ENCODE data around the gene TMEM245.

TMEM245 gene

DNA sequence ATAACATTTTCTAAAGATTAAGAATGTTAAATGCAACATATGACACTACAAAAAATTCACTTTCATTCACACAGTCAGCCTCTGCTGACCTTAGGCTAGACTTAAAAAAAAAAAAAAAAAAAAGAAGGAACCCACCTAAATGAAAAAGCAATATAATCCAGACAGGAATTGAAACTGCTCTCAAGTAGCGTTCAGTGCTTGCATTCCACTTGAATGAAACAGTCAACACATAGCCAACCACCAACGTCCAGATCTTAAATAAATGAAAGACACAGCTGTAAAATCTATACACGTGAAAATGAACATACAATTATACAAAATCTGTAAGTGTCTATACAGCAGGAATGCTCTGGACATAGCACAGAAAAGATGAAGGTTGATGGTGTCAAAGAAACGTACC lies 11.4 kb downstream of the TMEM245 start:
- H3K4me1 ChIP-seq (ENCODE audit: control insufficient read depth in 1 of 2, insufficient read depth in 2 of 2, low read length in 2 of 2), result peaks cover 0 to 32% of the 10 kb centered on the region in 2 donors

DNA sequence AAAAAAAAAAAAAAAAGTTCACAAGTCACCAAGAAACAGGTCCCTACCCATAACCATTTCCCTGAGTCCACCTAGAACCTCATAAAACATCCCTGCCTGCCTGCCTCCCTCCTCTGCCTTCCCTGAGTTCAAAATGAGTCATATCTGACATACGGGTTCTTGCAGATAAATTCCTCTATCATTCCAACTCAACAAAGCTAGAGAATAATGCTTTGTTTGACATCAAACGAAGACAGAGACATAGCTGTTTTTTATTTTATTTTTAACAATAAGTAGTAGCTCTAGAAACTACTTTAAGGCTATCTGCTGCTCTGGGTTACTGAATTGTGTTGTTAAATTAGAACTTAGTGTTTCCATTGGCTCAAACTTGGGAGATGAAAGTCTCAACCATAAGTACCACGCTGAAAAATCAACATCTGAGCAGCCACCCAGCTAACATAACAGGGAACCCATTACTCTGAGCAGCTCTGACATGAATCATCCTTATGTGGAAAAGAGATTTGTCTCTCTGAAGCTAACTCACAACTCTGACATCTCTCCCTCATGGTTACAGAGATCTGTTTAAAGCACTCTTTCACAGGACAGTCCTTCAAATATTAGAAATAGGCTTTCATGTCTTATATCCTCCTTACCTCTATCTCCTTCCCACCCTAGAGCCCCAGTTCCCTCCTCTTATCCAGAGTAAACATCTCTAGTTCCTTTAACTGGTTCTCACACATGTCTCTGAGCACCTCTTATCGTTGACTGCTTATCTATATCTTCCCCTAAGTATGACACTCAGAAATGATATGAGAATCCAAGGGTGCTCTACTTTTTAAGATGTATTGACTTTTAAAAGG lies 12.1 kb downstream of the TMEM245 start:
- Histone ChIP-seq H3K27me3 (ENCODE audit: control insufficient read depth in 1 of 2, insufficient read depth in 2 of 2, low read length in 2 of 2) (no peaks in the 10 kb centered on the region), H3K9me3 (ENCODE audit: control insufficient read depth in 1 of 2, low read length in 2 of 2) (no peaks in the 10 kb centered on the region), H3K9ac (ENCODE audit: low read depth in 1 of 2, low read length in 2 of 2) (no peak overlapping the region), H3K4me1 (ENCODE audit: control insufficient read depth in 1 of 2, insufficient read depth in 2 of 2, low read length in 2 of 2) (peaks cover 0 to 34% of the 10 kb centered on the region in 2 donors), H3K36me3 (ENCODE audit: control insufficient read depth in 1 of 2, insufficient read depth in 2 of 2, low read length in 2 of 2) (peaks cover 6 to 19% of the 10 kb centered on the region in 2 donors), H3K4me3 (ENCODE audit: low read depth in 1 of 2, low read length in 2 of 2) (no peak overlapping the region), H3K27ac (ENCODE audit: low read depth, low read length) (no peak overlapping the region)

More for the DNA sequence above, 11.4 kb downstream of the TMEM245 start:
- H3K36me3 ChIP-seq (ENCODE audit: control insufficient read depth in 1 of 2, insufficient read depth in 2 of 2, low read length in 2 of 2), result peaks cover 3 to 14% of the 10 kb centered on the region in 2 donors
- no peaks in the 10 kb centered on the region for H3K27me3 ChIP-seq (ENCODE audit: control insufficient read depth in 1 of 2, insufficient read depth in 2 of 2, low read length in 2 of 2)
- no peak overlapping the region for H3K9ac ChIP-seq (ENCODE audit: low read depth in 1 of 2, low read length in 2 of 2)
- no peak overlapping the region for H3K4me3 ChIP-seq (ENCODE audit: low read depth in 1 of 2, low read length in 2 of 2)
- H3K27ac ChIP-seq (ENCODE audit: low read depth, low read length), result no peak overlapping the region
- no peaks in the 10 kb centered on the region for H3K9me3 ChIP-seq (ENCODE audit: control insufficient read depth in 1 of 2, low read length in 2 of 2)

DNA sequence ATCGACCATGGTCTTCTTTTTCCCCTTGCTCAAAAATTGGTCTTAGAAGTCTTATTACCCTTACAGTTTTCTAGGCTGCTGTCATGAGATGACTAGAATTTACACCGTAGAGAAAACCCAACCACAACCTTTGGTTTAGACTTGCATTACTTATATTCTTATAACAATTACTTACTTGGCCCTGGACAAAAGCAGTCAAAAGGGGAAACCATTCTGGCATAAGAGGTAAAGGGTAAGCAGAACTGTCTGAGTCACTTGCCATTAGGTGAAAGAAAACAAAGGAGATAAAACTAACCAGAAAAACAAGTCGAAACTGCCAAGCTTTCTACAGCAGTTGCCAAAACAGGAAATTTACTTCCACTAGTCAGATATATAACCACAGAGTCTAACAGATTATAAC lies 17.9 kb downstream of the TMEM245 start:
- Histone ChIP-seq H3K27me3 (ENCODE audit: control insufficient read depth in 1 of 2, insufficient read depth in 2 of 2, low read length in 2 of 2) (no peaks in the 10 kb centered on the region), H3K9ac (ENCODE audit: low read depth in 1 of 2, low read length in 2 of 2) (no peak overlapping the region), H3K4me1 (ENCODE audit: control insufficient read depth in 1 of 2, insufficient read depth in 2 of 2, low read length in 2 of 2) (peaks cover 3 to 14% of the 10 kb centered on the region in 2 donors), H3K36me3 (ENCODE audit: control insufficient read depth in 1 of 2, insufficient read depth in 2 of 2, low read length in 2 of 2) (peaks cover 6 to 21% of the 10 kb centered on the region in 2 donors), H3K9me3 (ENCODE audit: control insufficient read depth in 1 of 2, low read length in 2 of 2) (no peaks in the 10 kb centered on the region), H3K27ac (ENCODE audit: low read depth, low read length) (no peak overlapping the region), H3K4me3 (ENCODE audit: low read depth in 1 of 2, low read length in 2 of 2) (no peak overlapping the region)

DNA sequence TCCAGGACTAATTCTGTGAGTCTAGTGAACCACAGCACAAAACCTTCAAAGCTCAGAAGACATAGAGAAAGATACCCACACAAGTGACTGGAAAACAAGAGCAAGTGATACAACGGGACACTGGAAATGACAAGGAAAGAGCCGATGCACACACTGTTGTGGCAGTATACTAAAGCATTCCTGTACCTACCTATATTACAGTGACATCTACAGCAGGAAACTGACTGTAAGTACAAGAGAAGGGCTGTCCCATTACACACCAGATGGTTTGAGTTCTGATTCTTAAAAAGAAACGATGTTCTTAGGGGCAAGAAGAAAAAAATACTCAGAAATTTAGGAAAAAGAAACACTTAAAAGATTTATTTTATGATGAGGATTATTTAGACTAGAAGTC lies 18.5 kb downstream of the TMEM245 start:
- H3K4me1 ChIP-seq (ENCODE audit: control insufficient read depth in 1 of 2, insufficient read depth in 2 of 2, low read length in 2 of 2), result peaks cover 3 to 14% of the 10 kb centered on the region in 2 donors
- H3K27me3 ChIP-seq (ENCODE audit: control insufficient read depth in 1 of 2, insufficient read depth in 2 of 2, low read length in 2 of 2), result no peaks in the 10 kb centered on the region
- no peaks in the 10 kb centered on the region for H3K9me3 ChIP-seq (ENCODE audit: control insufficient read depth in 1 of 2, low read length in 2 of 2)
- no peak overlapping the region for H3K27ac ChIP-seq (ENCODE audit: low read depth, low read length)
- peaks cover 6 to 21% of the 10 kb centered on the region in 2 donors for H3K36me3 ChIP-seq (ENCODE audit: control insufficient read depth in 1 of 2, insufficient read depth in 2 of 2, low read length in 2 of 2)
- no peak overlapping the region for H3K4me3 ChIP-seq (ENCODE audit: low read depth in 1 of 2, low read length in 2 of 2)
- no peak overlapping the region for H3K9ac ChIP-seq (ENCODE audit: low read depth in 1 of 2, low read length in 2 of 2)

DNA sequence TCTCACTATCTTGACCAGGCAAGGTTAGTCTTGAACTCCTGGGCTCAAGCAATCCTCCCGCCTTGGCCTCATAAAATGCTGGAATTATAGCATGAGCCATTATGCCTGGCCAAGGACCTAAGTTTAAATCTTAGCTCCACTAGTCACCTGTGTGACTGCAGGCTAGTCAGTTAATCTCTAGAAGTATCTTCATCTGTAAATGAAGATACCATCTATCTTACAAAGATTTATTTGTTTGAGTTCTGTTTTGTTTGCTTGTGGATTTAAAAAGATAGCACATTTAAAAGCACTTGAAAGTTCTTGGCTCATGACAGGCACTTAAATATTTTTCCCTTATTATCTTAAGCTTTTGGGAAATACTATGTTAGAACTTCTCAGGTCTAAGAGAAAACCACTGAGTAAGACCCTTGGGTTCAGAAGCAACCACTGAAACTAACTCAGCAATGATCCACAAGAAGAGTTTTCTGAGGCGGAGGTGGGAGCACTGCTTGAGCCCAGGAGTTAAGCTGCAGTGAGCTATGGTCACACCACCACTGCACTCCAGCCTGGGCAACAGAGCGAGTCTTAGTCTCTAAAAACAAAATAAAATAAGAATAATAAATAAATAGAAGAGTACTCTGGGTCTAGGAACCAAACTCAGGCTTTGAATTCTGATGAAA lies 19.1 kb downstream of the TMEM245 start:
- no peaks in the 10 kb centered on the region for H3K9me3 ChIP-seq (ENCODE audit: control insufficient read depth in 1 of 2, low read length in 2 of 2)

DNA sequence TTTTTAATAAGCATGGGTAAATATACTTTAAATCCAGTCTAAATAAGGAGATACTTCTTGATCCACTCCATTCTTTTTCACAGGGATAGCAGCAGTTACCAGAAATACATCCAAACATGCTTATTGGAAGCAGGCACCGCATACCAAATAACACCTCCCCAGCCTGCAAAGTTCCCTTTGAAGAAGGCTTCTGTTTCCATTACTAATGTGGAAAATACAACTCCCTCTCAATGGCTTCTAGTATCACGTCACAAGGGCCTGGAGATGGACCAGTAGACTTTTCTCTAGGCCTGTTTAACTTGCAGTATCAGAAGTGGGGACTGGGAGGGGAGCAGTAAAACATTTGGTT lies 20.8 kb downstream of the TMEM245 start:
- no peaks in the 10 kb centered on the region for H3K27me3 ChIP-seq (ENCODE audit: control insufficient read depth in 1 of 2, insufficient read depth in 2 of 2, low read length in 2 of 2)
- no peaks in the 10 kb centered on the region for H3K9me3 ChIP-seq (ENCODE audit: control insufficient read depth in 1 of 2, low read length in 2 of 2)
- no peak overlapping the region for H3K27ac ChIP-seq (ENCODE audit: low read depth, low read length)
- no peak overlapping the region for H3K9ac ChIP-seq (ENCODE audit: low read depth in 1 of 2, low read length in 2 of 2)
- peaks cover 6 to 17% of the 10 kb centered on the region in 2 donors for H3K36me3 ChIP-seq (ENCODE audit: control insufficient read depth in 1 of 2, insufficient read depth in 2 of 2, low read length in 2 of 2)
- peaks cover 3 to 14% of the 10 kb centered on the region in 2 donors for H3K4me1 ChIP-seq (ENCODE audit: control insufficient read depth in 1 of 2, insufficient read depth in 2 of 2, low read length in 2 of 2)
- H3K4me3 ChIP-seq (ENCODE audit: low read depth in 1 of 2, low read length in 2 of 2), result no peak overlapping the region

More for the DNA sequence above, 19.1 kb downstream of the TMEM245 start:
- Histone ChIP-seq H3K4me3 (ENCODE audit: low read depth in 1 of 2, low read length in 2 of 2) (no peak overlapping the region), H3K9ac (ENCODE audit: low read depth in 1 of 2, low read length in 2 of 2) (no peak overlapping the region), H3K4me1 (ENCODE audit: control insufficient read depth in 1 of 2, insufficient read depth in 2 of 2, low read length in 2 of 2) (peaks cover 3 to 14% of the 10 kb centered on the region in 2 donors), H3K36me3 (ENCODE audit: control insufficient read depth in 1 of 2, insufficient read depth in 2 of 2, low read length in 2 of 2) (peaks cover 6 to 19% of the 10 kb centered on the region in 2 donors), H3K27me3 (ENCODE audit: control insufficient read depth in 1 of 2, insufficient read depth in 2 of 2, low read length in 2 of 2) (no peaks in the 10 kb centered on the region), H3K27ac (ENCODE audit: low read depth, low read length) (no peak overlapping the region)

DNA sequence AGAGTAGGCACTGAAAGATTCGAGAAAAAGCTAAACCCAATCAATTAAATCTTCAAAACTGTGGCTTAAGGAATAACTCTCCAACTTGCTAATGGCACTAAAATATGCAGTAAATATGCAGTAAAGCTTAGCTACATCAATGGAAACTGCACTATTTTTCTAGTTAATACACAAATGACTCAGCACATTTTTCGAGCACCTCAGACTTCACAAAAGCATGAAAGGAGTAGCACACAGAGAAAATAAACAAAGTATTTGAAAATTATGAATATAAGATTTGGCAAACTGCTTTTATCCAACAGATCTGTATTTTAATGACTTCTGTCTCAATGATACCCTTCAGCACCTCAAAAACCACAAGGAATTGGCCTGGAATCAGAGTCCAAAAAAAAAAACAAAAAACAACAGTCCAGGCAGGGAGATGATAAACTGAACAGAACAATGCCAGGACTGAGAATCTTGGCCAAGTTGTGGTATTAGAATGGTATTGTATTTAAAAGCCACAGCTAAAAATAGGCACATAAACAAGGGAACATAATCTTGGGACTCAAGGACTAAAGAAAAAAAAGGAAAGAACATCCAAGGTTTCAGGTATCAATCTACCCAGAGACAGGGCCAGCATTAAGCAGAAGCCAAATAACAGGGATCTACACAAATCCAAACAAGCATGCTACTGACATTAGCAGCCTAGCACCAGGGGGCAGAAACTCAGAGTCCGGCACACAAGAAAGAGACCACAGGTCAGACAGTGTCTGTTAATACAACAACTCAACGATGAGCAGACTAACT lies 21.4 kb downstream of the TMEM245 start:
- Histone ChIP-seq H3K9me3 (ENCODE audit: control insufficient read depth in 1 of 2, low read length in 2 of 2) (no peaks in the 10 kb centered on the region), H3K9ac (ENCODE audit: low read depth in 1 of 2, low read length in 2 of 2) (no peak overlapping the region), H3K4me3 (ENCODE audit: low read depth in 1 of 2, low read length in 2 of 2) (no peak overlapping the region), H3K4me1 (ENCODE audit: control insufficient read depth in 1 of 2, insufficient read depth in 2 of 2, low read length in 2 of 2) (peaks cover 3 to 14% of the 10 kb centered on the region in 2 donors), H3K27me3 (ENCODE audit: control insufficient read depth in 1 of 2, insufficient read depth in 2 of 2, low read length in 2 of 2) (no peaks in the 10 kb centered on the region), H3K36me3 (ENCODE audit: control insufficient read depth in 1 of 2, insufficient read depth in 2 of 2, low read length in 2 of 2) (peaks cover 3 to 17% of the 10 kb centered on the region in 2 donors), H3K27ac (ENCODE audit: low read depth, low read length) (no peak overlapping the region)

DNA sequence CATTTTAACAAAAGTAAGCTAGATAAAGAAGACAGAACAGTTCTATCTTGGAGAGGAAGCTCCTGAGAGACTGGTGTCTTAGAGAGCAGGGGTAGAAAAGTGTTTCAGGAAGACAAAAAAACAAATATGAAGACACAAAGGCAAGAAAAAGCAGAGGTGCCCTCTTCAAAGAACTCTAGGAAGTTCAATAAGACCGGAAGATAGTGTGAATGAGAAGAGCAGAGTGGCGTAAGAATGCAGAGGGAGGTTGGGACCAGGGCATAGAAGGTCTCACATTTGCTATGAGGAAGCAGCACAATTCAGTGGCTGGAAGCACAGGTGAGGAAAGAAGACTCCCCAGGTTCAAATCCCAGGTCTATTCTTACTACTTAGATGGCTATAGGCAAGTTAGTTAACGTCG lies 22.6 kb downstream of the TMEM245 start:
- H3K4me1 ChIP-seq (ENCODE audit: control insufficient read depth in 1 of 2, insufficient read depth in 2 of 2, low read length in 2 of 2), result peaks cover 3 to 9% of the 10 kb centered on the region in 2 donors
- peaks cover 5 to 23% of the 10 kb centered on the region in 2 donors for H3K36me3 ChIP-seq (ENCODE audit: control insufficient read depth in 1 of 2, insufficient read depth in 2 of 2, low read length in 2 of 2)
- no peak overlapping the region for H3K9ac ChIP-seq (ENCODE audit: low read depth in 1 of 2, low read length in 2 of 2)
- no peak overlapping the region for H3K27ac ChIP-seq (ENCODE audit: low read depth, low read length)
- H3K9me3 ChIP-seq (ENCODE audit: control insufficient read depth in 1 of 2, low read length in 2 of 2), result no peaks in the 10 kb centered on the region
- no peak overlapping the region for H3K4me3 ChIP-seq (ENCODE audit: low read depth in 1 of 2, low read length in 2 of 2)
- no peaks in the 10 kb centered on the region for H3K27me3 ChIP-seq (ENCODE audit: control insufficient read depth in 1 of 2, insufficient read depth in 2 of 2, low read length in 2 of 2)

DNA sequence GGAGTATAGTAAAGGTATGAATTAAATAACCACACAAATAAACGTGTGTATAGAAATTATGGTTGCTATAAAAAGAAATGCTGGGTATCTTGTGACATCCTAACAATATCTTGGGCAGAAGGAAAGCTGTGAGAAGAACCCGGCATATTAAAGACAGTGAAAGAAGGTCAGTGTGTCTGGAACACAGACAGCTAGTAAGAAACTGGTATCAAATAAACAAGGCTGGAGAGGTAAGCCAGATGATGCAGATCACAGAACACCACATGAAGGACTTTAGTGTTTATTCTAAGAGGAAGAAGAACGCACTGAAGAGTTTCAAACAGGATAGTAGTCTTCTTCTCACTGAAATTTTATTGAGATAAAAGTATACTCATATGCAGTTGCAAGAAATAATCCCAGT lies 24.4 kb downstream of the TMEM245 start:
- H3K27ac ChIP-seq (ENCODE audit: low read depth, low read length), result no peak overlapping the region
- H3K27me3 ChIP-seq (ENCODE audit: control insufficient read depth in 1 of 2, insufficient read depth in 2 of 2, low read length in 2 of 2), result no peaks in the 10 kb centered on the region
- no peaks in the 10 kb centered on the region for H3K9me3 ChIP-seq (ENCODE audit: control insufficient read depth in 1 of 2, low read length in 2 of 2)
- H3K36me3 ChIP-seq (ENCODE audit: control insufficient read depth in 1 of 2, insufficient read depth in 2 of 2, low read length in 2 of 2), result peaks cover 9 to 31% of the 10 kb centered on the region in 2 donors
- no peak overlapping the region for H3K9ac ChIP-seq (ENCODE audit: low read depth in 1 of 2, low read length in 2 of 2)
- peaks cover 0 to 3% of the 10 kb centered on the region in 2 donors for H3K4me1 ChIP-seq (ENCODE audit: control insufficient read depth in 1 of 2, insufficient read depth in 2 of 2, low read length in 2 of 2)
- H3K4me3 ChIP-seq (ENCODE audit: low read depth in 1 of 2, low read length in 2 of 2), result no peak overlapping the region

DNA sequence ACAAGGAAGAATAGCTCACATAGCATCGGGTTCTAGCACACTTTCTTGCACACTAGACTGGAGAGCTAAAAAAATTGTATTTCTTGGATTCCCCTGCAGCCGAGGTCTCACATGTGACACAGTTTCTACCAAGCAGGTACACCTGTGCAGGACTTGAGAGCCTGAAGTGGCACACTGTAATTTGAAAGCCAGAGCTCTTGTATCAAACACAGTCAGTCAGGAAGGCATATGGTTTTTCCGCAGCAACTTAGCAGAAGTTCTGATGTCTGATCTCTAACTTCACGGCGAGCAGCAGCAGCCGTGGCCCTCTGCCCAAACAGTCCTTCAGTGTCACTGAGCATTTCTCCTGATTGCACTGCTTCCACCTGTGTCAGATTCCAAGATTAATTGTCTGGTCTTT lies 25.5 kb downstream of the TMEM245 start:
- H3K27ac ChIP-seq (ENCODE audit: low read depth, low read length), result no peak overlapping the region
- H3K4me1 ChIP-seq (ENCODE audit: control insufficient read depth in 1 of 2, insufficient read depth in 2 of 2, low read length in 2 of 2), result peaks cover 0 to 3% of the 10 kb centered on the region in 2 donors
- H3K36me3 ChIP-seq (ENCODE audit: control insufficient read depth in 1 of 2, insufficient read depth in 2 of 2, low read length in 2 of 2), result peaks cover 14 to 37% of the 10 kb centered on the region in 2 donors
- H3K9ac ChIP-seq (ENCODE audit: low read depth in 1 of 2, low read length in 2 of 2), result no peak overlapping the region
- no peak overlapping the region for H3K4me3 ChIP-seq (ENCODE audit: low read depth in 1 of 2, low read length in 2 of 2)
- H3K27me3 ChIP-seq (ENCODE audit: control insufficient read depth in 1 of 2, insufficient read depth in 2 of 2, low read length in 2 of 2), result no peaks in the 10 kb centered on the region
- H3K9me3 ChIP-seq (ENCODE audit: control insufficient read depth in 1 of 2, low read length in 2 of 2), result no peaks in the 10 kb centered on the region
